Parathyroid adenoma (tissue), 2 donors: ENCODE measurements around the gene ARHGAP8.

ENCODE experiments used
- H2AFZ ChIP-seq: fragments of 300-600 bp; sonication (generic); one replicate; pipeline ENCODE4 v1.7.0; 2017; ENCODE audit warnings: antibody characterized with exemption, mild to moderate bottlenecking
- H3K27ac ChIP-seq: fragments of 300-600 bp; sonication (generic); one replicate; pipeline ENCODE4 v1.7.0; 2017
- H3K27me3 ChIP-seq: fragments of 300-600 bp; sonication (generic); one replicate; pipeline ENCODE4 v1.7.0; 2017; ENCODE audit warnings: low read length; ENCODE audit not compliant: control insufficient read depth, insufficient read depth
- H3K36me3 ChIP-seq: fragments of 300-600 bp; sonication (generic); one replicate; pipeline ENCODE4 v1.7.0; 2017; ENCODE audit warnings: low read length; ENCODE audit not compliant: control insufficient read depth, insufficient read depth
- H3K4me1 ChIP-seq: fragments of 300-600 bp; sonication (generic); one replicate; pipeline ENCODE4 v1.7.0; 2017; ENCODE audit warnings: control low read depth
- H3K4me2 ChIP-seq: fragments of 300-600 bp; sonication (generic); one replicate; pipeline ENCODE4 v1.7.0; 2017; ENCODE audit warnings: low read length
- H3K4me3 ChIP-seq: fragments of 300-600 bp; sonication (generic); one replicate; pipeline ENCODE4 v1.7.0; 2017; ENCODE audit warnings: low read depth, low read length
- H3K79me2 ChIP-seq: fragments of 300-600 bp; sonication (generic); one replicate; pipeline ENCODE4 v1.7.0; 2017; ENCODE audit warnings: control low read depth
- H3K9ac ChIP-seq: fragments of 300-600 bp; sonication (generic); one replicate; pipeline ENCODE4 v1.7.0; 2017; ENCODE audit warnings: mild to moderate bottlenecking
- H3K9me3 ChIP-seq: fragments of 300-600 bp; sonication (generic); one replicate; pipeline ENCODE4 v1.7.0; 2017; ENCODE audit warnings: low read length; ENCODE audit not compliant: control insufficient read depth
- CTCF ChIP-seq: fragments of 300-600 bp; sonication (generic); IDR thresholded peaks from one replicate; pipeline ENCODE4 v1.7.0; 2017; ENCODE audit warnings: antibody characterized with exemption, mild to moderate bottlenecking
- donor health status: primary hyperparathyroidism.

The ARHGAP8 gene

GRCh38 chr22:44859641-44860040 is 107.3 kb downstream of the ARHGAP8 start:
- Histone ChIP-seq H3K4me1 (no peaks in the 10 kb centered on the region), H3K36me3 (no peaks in the 10 kb centered on the region), H3K9me3 (no peaks in the 10 kb centered on the region), H3K4me3 (no peak overlapping the region), H3K27ac (no peak overlapping the region), H3K9ac (no peak overlapping the region), H3K79me2 (no peaks in the 10 kb centered on the region), H2AFZ (no peak overlapping the region), H3K27me3 (no peaks in the 10 kb centered on the region), H3K4me2 (no peak overlapping the region)
- TF ChIP-seq CTCF = no peak

- Histone ChIP-seq H3K4me2 (no peak overlapping the region), H2AFZ (no peak overlapping the region), H3K36me3 (no peaks in the 10 kb centered on the region), H3K4me1 (no peaks in the 10 kb centered on the region), H3K9me3 (no peaks in the 10 kb centered on the region), H3K27ac (no peak overlapping the region), H3K4me3 (no peak overlapping the region), H3K9ac (no peak overlapping the region), H3K79me2 (no peaks in the 10 kb centered on the region), H3K27me3 (no peaks in the 10 kb centered on the region)
- no peak for TF ChIP-seq CTCF
These were observed 107.9 kb downstream of the ARHGAP8 start for GRCh38 chr22:44860311-44860710.

GRCh38 chr22:44861245-44861644 is 108.9 kb downstream of the ARHGAP8 start:
- Histone ChIP-seq H3K27ac (no peak overlapping the region), H3K27me3 (no peaks in the 10 kb centered on the region), H3K4me2 (no peak overlapping the region), H3K9me3 (no peaks in the 10 kb centered on the region), H3K36me3 (no peaks in the 10 kb centered on the region), H3K9ac (no peak overlapping the region), H3K4me3 (no peak overlapping the region), H3K4me1 (no peaks in the 10 kb centered on the region), H3K79me2 (no peaks in the 10 kb centered on the region), H2AFZ (no peak overlapping the region)
- no peak for TF ChIP-seq CTCF

GRCh38 chr22:44862281-44862680 is 109.9 kb downstream of the ARHGAP8 start:
- no peak overlapping the region for H3K27ac ChIP-seq
- H3K9me3 ChIP-seq = no peaks in the 10 kb centered on the region
- H3K9ac ChIP-seq = no peak overlapping the region
- H2AFZ ChIP-seq = no peak overlapping the region
- H3K4me2 ChIP-seq = no peak overlapping the region
- H3K27me3 ChIP-seq = no peaks in the 10 kb centered on the region
- TF ChIP-seq CTCF = no peak
- no peak overlapping the region for H3K4me3 ChIP-seq
- no peaks in the 10 kb centered on the region for H3K79me2 ChIP-seq
- no peaks in the 10 kb centered on the region for H3K4me1 ChIP-seq
- no peaks in the 10 kb centered on the region for H3K36me3 ChIP-seq

GRCh38 chr22:44862981-44863860 is 110.8 kb downstream of the ARHGAP8 start:
- Histone ChIP-seq H3K9me3 (no peaks in the 10 kb centered on the region), H3K79me2 (no peaks in the 10 kb centered on the region), H3K4me3 (no peak overlapping the region), H3K9ac (no peak overlapping the region), H3K27me3 (no peaks in the 10 kb centered on the region), H2AFZ (no peak overlapping the region), H3K4me1 (no peaks in the 10 kb centered on the region), H3K27ac (no peak overlapping the region), H3K36me3 (no peaks in the 10 kb centered on the region), H3K4me2 (no peak overlapping the region)
- TF ChIP-seq CTCF = no peak
